ENCODE data around the gene PDE7B.

The PDE7B gene

GRCh38 chr6:136114661-136115060, 263.2 kb downstream of the PDE7B start (continued):
- TF ChIP-seq, protein P1, sequence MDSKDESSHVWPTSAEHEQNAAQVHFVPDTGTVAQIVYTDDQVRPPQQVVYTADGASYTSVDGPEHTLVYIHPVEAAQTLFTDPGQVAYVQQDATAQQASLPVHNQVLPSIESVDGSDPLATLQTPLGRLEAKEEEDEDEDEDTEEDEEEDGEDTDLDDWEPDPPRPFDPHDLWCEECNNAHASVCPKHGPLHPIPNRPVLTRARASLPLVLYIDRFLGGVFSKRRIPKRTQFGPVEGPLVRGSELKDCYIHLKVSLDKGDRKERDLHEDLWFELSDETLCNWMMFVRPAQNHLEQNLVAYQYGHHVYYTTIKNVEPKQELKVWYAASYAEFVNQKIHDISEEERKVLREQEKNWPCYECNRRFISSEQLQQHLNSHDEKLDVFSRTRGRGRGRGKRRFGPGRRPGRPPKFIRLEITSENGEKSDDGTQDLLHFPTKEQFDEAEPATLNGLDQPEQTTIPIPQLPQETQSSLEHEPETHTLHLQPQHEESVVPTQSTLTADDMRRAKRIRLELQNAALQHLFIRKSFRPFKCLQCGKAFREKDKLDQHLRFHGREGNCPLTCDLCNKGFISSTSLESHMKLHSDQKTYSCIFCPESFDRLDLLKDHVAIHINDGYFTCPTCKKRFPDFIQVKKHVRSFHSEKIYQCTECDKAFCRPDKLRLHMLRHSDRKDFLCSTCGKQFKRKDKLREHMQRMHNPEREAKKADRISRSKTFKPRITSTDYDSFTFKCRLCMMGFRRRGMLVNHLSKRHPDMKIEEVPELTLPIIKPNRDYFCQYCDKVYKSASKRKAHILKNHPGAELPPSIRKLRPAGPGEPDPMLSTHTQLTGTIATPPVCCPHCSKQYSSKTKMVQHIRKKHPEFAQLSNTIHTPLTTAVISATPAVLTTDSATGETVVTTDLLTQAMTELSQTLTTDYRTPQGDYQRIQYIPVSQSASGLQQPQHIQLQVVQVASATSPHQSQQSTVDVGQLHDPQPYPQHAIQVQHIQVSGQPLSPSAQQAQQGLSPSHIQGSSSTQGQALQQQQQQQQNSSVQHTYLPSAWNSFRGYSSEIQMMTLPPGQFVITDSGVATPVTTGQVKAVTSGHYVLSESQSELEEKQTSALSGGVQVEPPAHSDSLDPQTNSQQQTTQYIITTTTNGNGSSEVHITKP (tag by site-specific recombination; IDR thresholded peaks at IDR 0.05): no peak
- TF ChIP-seq ZNF214 (tag by site-specific recombination; IDR thresholded peaks at IDR 0.05; ENCODE audit: borderline replicate concordance) (no peak), ZNF202 (tag by site-specific recombination; IDR thresholded peaks at IDR 0.05; ENCODE audit: borderline replicate concordance) (no peak), OVOL3 (tag by site-specific recombination; IDR thresholded peaks at IDR 0.05) (no peak), ZNF426 (tag by site-specific recombination; IDR thresholded peaks at IDR 0.05) (no peak), ZBTB48 (tag by site-specific recombination; IDR thresholded peaks at IDR 0.05) (no peak), ZNF169 (tag by site-specific recombination; IDR thresholded peaks at IDR 0.05) (no peak), ZIC2 (tag by site-specific recombination; IDR thresholded peaks at IDR 0.05) (no peak), ZSCAN23 (tag by site-specific recombination; IDR thresholded peaks at IDR 0.05) (no peak), FEZF1 (tag by site-specific recombination; IDR thresholded peaks at IDR 0.05) (no peak), ZFHX2 (tag by site-specific recombination; conservative IDR thresholded peaks at IDR 0.05) (no peak)

DNA sequence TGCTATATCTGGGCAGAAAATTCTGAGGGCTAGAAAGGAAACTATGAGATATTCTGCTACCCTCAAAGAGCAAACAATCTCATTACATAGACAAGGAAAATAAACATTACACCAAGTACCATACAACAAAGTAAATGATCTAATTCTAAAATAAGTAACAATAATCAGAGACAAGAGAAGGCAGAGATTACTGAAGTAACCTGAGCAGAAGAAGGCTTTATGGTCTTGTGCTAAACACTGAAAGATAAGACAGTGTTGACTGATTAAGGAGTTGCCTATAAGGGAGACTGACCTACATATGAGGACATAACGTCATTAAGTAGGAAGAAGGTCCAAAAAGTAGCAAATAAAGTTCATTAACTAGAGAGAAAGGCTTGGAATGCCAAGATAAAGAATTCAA, 264.4 kb downstream of the PDE7B start:
- ChIA-PET POLR2A (no interaction called here), CTCF (interaction anchor here (1.0 to 1.5 kb wide), 2 partner anchors 13 to 665 kb away, joined by 3 read pairs; no protein-coding TSS in a partner anchor)
- no peak for TF ChIP-seq ZNF391 (tag by site-specific recombination; IDR thresholded peaks at IDR 0.05; ENCODE audit: borderline replicate concordance, low read depth)
- TF ChIP-seq INSM2 (tag by site-specific recombination; IDR thresholded peaks at IDR 0.05): no peak
- TF ChIP-seq ZNF423 (tag by site-specific recombination; IDR thresholded peaks at IDR 0.05): no peak
- no peak for TF ChIP-seq ZNF521 (tag by site-specific recombination; IDR thresholded peaks at IDR 0.05)
- 0 out of 2 replicates have a peak, but pooled peaks have one; percentile 22 for TF ChIP-seq PRDM6 (tag by site-specific recombination; IDR thresholded peaks at IDR 0.05)
- no peak for TF ChIP-seq ZNF791 (tag by site-specific recombination; IDR thresholded peaks at IDR 0.05)
- TF ChIP-seq BCL11B (tag by site-specific recombination; IDR thresholded peaks at IDR 0.05; ENCODE audit: low read depth): no peak
- no peak for TF ChIP-seq ZBTB8A (tag by site-specific recombination; IDR thresholded peaks at IDR 0.05)
- TF ChIP-seq ZSCAN16 (tag by site-specific recombination; IDR thresholded peaks at IDR 0.05): no peak
- no peak for TF ChIP-seq ZFP69B (tag by site-specific recombination; IDR thresholded peaks at IDR 0.05)
- TF ChIP-seq ZNF146 (tag by site-specific recombination; IDR thresholded peaks at IDR 0.05): no peak
- TF ChIP-seq SCRT2 (tag by site-specific recombination; IDR thresholded peaks at IDR 0.05): no peak
- no peak for TF ChIP-seq HIC1 (tag by site-specific recombination; IDR thresholded peaks at IDR 0.05)
- TF ChIP-seq PRDM1 (tag by site-specific recombination; IDR thresholded peaks at IDR 0.05): no peak
- peak; percentile 78 for TF ChIP-seq ZNF692 (tag by site-specific recombination; IDR thresholded peaks at IDR 0.05)
- TF ChIP-seq KLF16 (tag by site-specific recombination; IDR thresholded peaks at IDR 0.05): no peak
- TF ChIP-seq GLI2 (tag by site-specific recombination; IDR thresholded peaks at IDR 0.05; ENCODE audit: borderline replicate concordance, low read depth): 0 out of 2 replicates have a peak, but pooled peaks have one; percentile 5
- no peak for TF ChIP-seq ZNF140 (tag by site-specific recombination; IDR thresholded peaks at IDR 0.05)

More for the DNA sequence above, 264.4 kb downstream of the PDE7B start:
- Histone ChIP-seq H3K4me1 (ENCODE audit: control insufficient read depth, insufficient read depth, low read length) (peaks cover 16% of the 10 kb centered on the region), H3K4me3 (ENCODE audit: low read depth, low read length) (no peak overlapping the region), H3K27ac (ENCODE audit: extremely low read depth, low read depth, low read length) (no peak overlapping the region), H3K9me3 (ENCODE audit: control insufficient read depth, insufficient read depth, low read depth, low read length) (no peaks in the 10 kb centered on the region), H3K36me3 (ENCODE audit: control insufficient read depth in 2 of 2, insufficient read depth in 1 of 2, low read length in 2 of 2) (no peaks in the 10 kb centered on the region)

All from HEK293 (cell line).